Dedifferentiated amniotic fluid mesenchymal stem cell (primary cell): ENCODE data around the gene AKAP13.

ENCODE experiments used
- DNase-seq: peaks from one replicate; pipeline ENCODE4 v3.0.0-alpha.2; 2016; ENCODE audit errors: extremely low spot score

AKAP13 gene

GRCh38 chr15:85741021-85741421, 360.6 kb downstream of the AKAP13 start:
- DNase-seq, result no peak

- no peak for DNase-seq
Observed at GRCh38 chr15:85741662-85742061, 361.3 kb downstream of the AKAP13 start.

- peak; percentile 16 for DNase-seq
Observed at GRCh38 chr15:85742186-85742821, 361.9 kb downstream of the AKAP13 start.

- DNase-seq, result no peak
Observed at GRCh38 chr15:85743392-85744055, 363.1 kb downstream of the AKAP13 start.

- DNase-seq, result no peak
Observed at GRCh38 chr15:85744579-85744978, 364.2 kb downstream of the AKAP13 start.

GRCh38 chr15:85745023-85745422, 364.6 kb downstream of the AKAP13 start:
- no peak for DNase-seq

GRCh38 chr15:85745525-85746150, 365.2 kb downstream of the AKAP13 start:
- DNase-seq, result no peak

GRCh38 chr15:85746641-85747040, 366.2 kb downstream of the AKAP13 start:
- no peak for DNase-seq

GRCh38 chr15:85748176-85748575, 367.8 kb downstream of the AKAP13 start:
- DNase-seq, result no peak

GRCh38 chr15:85748729-85749128, 368.3 kb downstream of the AKAP13 start:
- no peak for DNase-seq

GRCh38 chr15:85749261-85750151, 369.1 kb downstream of the AKAP13 start:
- DNase-seq, result no peak

GRCh38 chr15:85750319-85751290, 370.2 kb downstream of the AKAP13 start:
- no peak for DNase-seq

- DNase-seq, result no peak
Observed at GRCh38 chr15:85751291-85752123, 371.1 kb downstream of the AKAP13 start.

GRCh38 chr15:85752124-85752475, 371.7 kb downstream of the AKAP13 start:
- no peak for DNase-seq

- DNase-seq, result no peak
Observed at GRCh38 chr15:85752491-85752961, 372.1 kb downstream of the AKAP13 start.

- no peak for DNase-seq
Observed at GRCh38 chr15:85753261-85753660, 372.9 kb downstream of the AKAP13 start.

- no peak for DNase-seq
Observed at GRCh38 chr15:85753791-85754452, 373.5 kb downstream of the AKAP13 start.

GRCh38 chr15:85754989-85755388, 374.6 kb downstream of the AKAP13 start:
- no peak for DNase-seq

- no peak for DNase-seq
Observed at GRCh38 chr15:85755471-85755870, 375.1 kb downstream of the AKAP13 start.
